Body of pancreas (tissue), 4 donors: ENCODE measurements around the gene PDPK1. TPM values are rescaled to one million over a fixed set of nuclear protein-coding genes. Genes with fewer than 3 reads are reported as not detected.
A peak's percentile ranks its signal among the peaks of the same experiment; 100 is the strongest.

ENCODE experiments used
- ATAC-seq: fragments of 150-250 bp; one replicate; pipeline ENCODE4 v1.9.1; 2016
- DNase-seq, 4 donors: peaks; one replicate each; pipeline ENCODE4 v3.0.0-alpha.2; 2019
- H3K27ac ChIP-seq, 4 donors: fragments of 200-600 bp; sonication (generic); 1 replicate in 3 of 4; 2 replicates in 1 of 4; pipeline versions ENCODE4 v1.5.1 to v1.6.1; 2016 to 2019; ENCODE audit warnings: mild to moderate bottlenecking in 1 of 4, mixed read lengths in 1 of 4, moderate library complexity in 1 of 4
- H3K27me3 ChIP-seq, 2 donors: fragments of 200-600 bp; sonication (generic); one replicate each; pipeline ENCODE4 v1.6.0; 2016; ENCODE audit warnings: mild to moderate bottlenecking in 1 of 2
- H3K36me3 ChIP-seq, 2 donors: fragments of 200-600 bp; sonication (generic); replicated peaks in 1 of 2; 2 replicates each; pipeline ENCODE4 v1.5.1; 2016; ENCODE audit warnings: low read depth in 2 of 2; ENCODE audit not compliant: insufficient read depth in 1 of 2
- H3K4me1 ChIP-seq: fragments of 200-600 bp; sonication (generic); one replicate; pipeline ENCODE4 v1.6.0; 2016
- H3K4me3 ChIP-seq, 2 donors: fragments of 200-600 bp; sonication (generic); 1 replicate in 1 of 2; 2 replicates in 1 of 2; pipeline ENCODE4 v1.5.1; 2016 to 2019
- H3K9me3 ChIP-seq, 3 donors: fragments of 200-600 bp; sonication (generic); 1 replicate in 2 of 3; 2 replicates in 1 of 3; pipeline ENCODE4 v1.5.1; 2016
- CTCF ChIP-seq, 7 experiments: fragments of 450-650 bp in 4 of 7; fragments of 200-600 bp in 3 of 7; sonication (generic) in 3 of 7; IDR thresholded peaks; one replicate each; pipeline ENCODE4 v1.5.1; 2016 to 2019; ENCODE audit warnings: antibody characterized with exemption in 7 of 7
- POLR2A ChIP-seq, 3 donors: fragments of 450-650 bp; IDR thresholded peaks; one replicate each; pipeline ENCODE4 v1.6.1; 2016; ENCODE audit warnings: antibody characterized with exemption in 3 of 3, mild to moderate bottlenecking in 2 of 3
- WGBS, 2 donors: methylation state at CpG; one replicate each; pipeline ENCODE4 v1.1.5; 2017; 5-methylcytosine and 5-hydroxymethylcytosine counted together
- intact Hi-C: fragments of 100-400 bp; cut with DNase I; formaldehyde crosslinking; loops from one replicate; pipeline ENCODE4 v1.15.1; 2023
- total RNA-seq, 2 donors: library from RNA; depleted of rRNA; stranded (reverse); fragments of >200 nt; gene quantifications; one replicate each; pipeline ENCODE4 v1.1.0, GENCODE V29; 2016

The PDPK1 gene
- total RNA-seq, 2 donors from 2014 or later: 20.5 to 28.0 TPM

DNA sequence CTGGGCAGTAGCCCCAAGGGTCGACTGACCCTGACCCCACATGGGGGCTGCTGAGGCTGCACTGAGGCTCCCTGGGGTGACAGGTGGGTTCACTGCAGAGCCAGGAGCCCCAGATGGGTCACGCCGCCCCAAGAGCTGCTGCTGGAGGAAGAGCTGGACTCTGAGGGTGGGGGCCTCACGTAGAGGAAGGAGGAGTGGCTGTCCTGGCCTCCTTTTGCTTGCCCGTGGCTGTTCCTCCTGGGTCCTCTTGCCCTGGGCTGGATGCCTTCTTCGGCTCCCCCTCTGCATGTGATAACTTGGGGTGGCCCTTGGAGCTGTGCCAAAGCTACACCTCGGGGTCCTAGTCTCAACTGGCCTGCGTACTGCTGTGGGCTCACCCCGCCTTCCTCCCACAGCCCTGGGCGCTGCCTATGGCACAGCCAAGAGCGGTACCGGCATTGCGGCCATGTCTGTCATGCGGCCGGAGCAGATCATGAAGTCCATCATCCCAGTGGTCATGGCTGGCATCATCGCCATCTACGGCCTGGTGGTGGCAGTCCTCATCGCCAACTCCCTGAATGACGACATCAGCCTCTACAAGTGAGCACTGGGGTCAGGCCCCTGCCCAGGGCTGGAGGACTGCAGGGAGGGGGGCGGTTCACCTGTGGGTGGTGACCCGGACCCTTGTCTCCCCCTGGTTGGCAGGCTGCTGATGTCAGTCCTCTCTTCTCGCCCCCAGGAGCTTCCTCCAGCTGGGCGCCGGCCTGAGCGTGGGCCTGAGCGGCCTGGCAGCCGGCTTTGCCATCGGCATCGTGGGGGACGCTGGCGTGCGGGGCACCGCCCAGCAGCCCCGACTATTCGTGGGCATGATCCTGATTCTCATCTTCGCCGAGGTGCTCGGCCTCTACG is 18.8 kb upstream of the PDPK1 start:
- intact Hi-C loops: no loop called here
- H3K27ac ChIP-seq: peak overlapping the region in 3 of 4 donors; percentile 53 to 97 (median 66)
- no peaks in the 10 kb centered on the region for H3K9me3 ChIP-seq
- 73 to 88% methylated on average over 28 to 30 of the region's 39 CpGs for WGBS, 2 donors
- peak in 2 of 4 donors; percentile 40 to 42 for DNase-seq
- ATAC-seq: no peak
- no peaks in the 10 kb centered on the region for H3K27me3 ChIP-seq
- H3K4me3 ChIP-seq: no peak overlapping the region
- peaks cover 61% of the 10 kb centered on the region for H3K4me1 ChIP-seq
- peaks cover 0 to under 1% of the 10 kb centered on the region in 2 donors for H3K36me3 ChIP-seq
- TF ChIP-seq POLR2A (IDR thresholded peaks at IDR 0.05) (no peak), CTCF (IDR thresholded peaks at IDR 0.05) (no peak)

- H3K36me3 ChIP-seq: peaks cover 0 to 1% of the 10 kb centered on the region in 2 donors
- H3K4me1 ChIP-seq: peaks cover 61% of the 10 kb centered on the region
- TF ChIP-seq CTCF (IDR thresholded peaks at IDR 0.05) (no peak), POLR2A (IDR thresholded peaks at IDR 0.05) (no peak)
- H3K27ac ChIP-seq: peak overlapping the region; percentile 18 to 97 (median 60)
- H3K27me3 ChIP-seq: no peaks in the 10 kb centered on the region
- intact Hi-C loops: no loop called here
- H3K4me3 ChIP-seq: no peak overlapping the region
- peak; percentile 3 for ATAC-seq
- 44 to 58% methylated on average over 20 to 22 of the region's 22 CpGs for WGBS, 2 donors
- peak in 1 of 4 donors; percentile 13 for DNase-seq
- no peaks in the 10 kb centered on the region for H3K9me3 ChIP-seq
These were observed 18.1 kb upstream of the PDPK1 start for GRCh38 chr16:2519711-2520080.

DNA sequence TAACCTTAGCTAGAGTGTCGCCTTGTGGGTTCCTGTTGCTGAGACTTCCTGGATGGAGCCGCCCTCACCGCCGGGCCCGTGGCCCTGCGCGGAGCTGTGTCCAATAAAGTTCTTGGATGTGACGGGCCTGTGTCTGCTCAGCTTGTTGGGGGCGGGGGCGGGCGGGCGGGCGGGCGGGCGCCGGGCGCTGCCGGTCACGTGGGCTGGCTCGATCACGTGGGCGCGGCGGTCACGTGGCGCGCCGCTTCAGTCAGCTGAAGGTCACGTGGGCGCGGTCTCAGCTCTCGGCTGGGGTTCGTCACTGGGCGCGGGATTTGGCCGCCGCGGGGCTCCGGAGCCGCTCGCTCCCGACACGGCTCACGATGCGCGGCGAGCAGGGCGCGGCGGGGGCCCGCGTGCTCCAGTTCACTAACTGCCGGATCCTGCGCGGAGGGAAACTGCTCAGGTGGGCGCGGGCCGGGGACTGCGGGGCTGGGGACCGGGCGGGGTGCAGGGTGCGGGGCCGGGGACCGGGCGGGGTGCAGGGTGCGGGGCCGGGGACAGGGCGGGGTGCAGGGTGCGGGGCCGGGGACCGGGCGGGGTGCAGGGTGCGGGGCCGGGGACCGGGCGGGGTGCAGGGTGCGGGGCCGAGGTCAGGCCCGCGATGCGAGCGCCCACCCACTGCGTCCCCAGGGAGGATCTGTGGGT is 17.6 kb upstream of the PDPK1 start, which contains the start of gene AMDHD2:
Gene AMDHD2 (plus strand): TSS at position 275 of the 687 bp plus-strand sequence. CDS start 88 bp downstream, at position 363.
- ATAC-seq (peak; percentile 67), DNase-seq (peak; percentile 87 to 93 (median 91))
- TF ChIP-seq POLR2A (IDR thresholded peaks at IDR 0.05) (peak; percentile 19 to 52 (median 34)), CTCF (IDR thresholded peaks at IDR 0.05) (no peak)
- peak within 1 kb of the TSS; percentile 18 to 97 (median 60) for H3K27ac ChIP-seq
- intact Hi-C loops: no loop called here
- H3K27me3 ChIP-seq: no peaks in the 10 kb centered on the region
- H3K4me1 ChIP-seq: peaks cover 58% of the 10 kb centered on the region
- WGBS, 2 donors: 1% methylated on average over 42 of the region's 83 CpGs; no CpG with 5 or more reads in 1 of the 2 donors
- H3K4me3 ChIP-seq: peak within 1 kb of the TSS; percentile 1 to 28
- no peaks in the 10 kb centered on the region for H3K9me3 ChIP-seq
- peaks cover 0 to 1% of the 10 kb centered on the region in 2 donors for H3K36me3 ChIP-seq

- H3K27me3 ChIP-seq: no peaks in the 10 kb centered on the region
- peak overlapping the region; percentile 1 to 23 for H3K4me3 ChIP-seq
- TF ChIP-seq CTCF (IDR thresholded peaks at IDR 0.05): no peak
- no peak for TF ChIP-seq POLR2A (IDR thresholded peaks at IDR 0.05)
- peaks cover 0 to 1% of the 10 kb centered on the region in 2 donors for H3K36me3 ChIP-seq
- 25 to 70% methylated on average over 13 to 39 of the region's 41 CpGs for WGBS, 2 donors
- H3K27ac ChIP-seq: peak overlapping the region; percentile 18 to 97 (median 60)
- ATAC-seq: peak; percentile 8
- H3K4me1 ChIP-seq: peaks cover 51% of the 10 kb centered on the region
- DNase-seq: peak in 3 of 4 donors; percentile 19 to 33 (median 23)
- intact Hi-C loops: no loop called here
- H3K9me3 ChIP-seq: no peaks in the 10 kb centered on the region
These were observed 16.9 kb upstream of the PDPK1 start for GRCh38 chr16:2520784-2521531.
